ENCODE results near the gene NTF4.
A peak's percentile ranks its signal among the peaks of the same experiment; 100 is the strongest.

Gene NTF4, protein sequence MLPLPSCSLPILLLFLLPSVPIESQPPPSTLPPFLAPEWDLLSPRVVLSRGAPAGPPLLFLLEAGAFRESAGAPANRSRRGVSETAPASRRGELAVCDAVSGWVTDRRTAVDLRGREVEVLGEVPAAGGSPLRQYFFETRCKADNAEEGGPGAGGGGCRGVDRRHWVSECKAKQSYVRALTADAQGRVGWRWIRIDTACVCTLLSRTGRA

DNA sequence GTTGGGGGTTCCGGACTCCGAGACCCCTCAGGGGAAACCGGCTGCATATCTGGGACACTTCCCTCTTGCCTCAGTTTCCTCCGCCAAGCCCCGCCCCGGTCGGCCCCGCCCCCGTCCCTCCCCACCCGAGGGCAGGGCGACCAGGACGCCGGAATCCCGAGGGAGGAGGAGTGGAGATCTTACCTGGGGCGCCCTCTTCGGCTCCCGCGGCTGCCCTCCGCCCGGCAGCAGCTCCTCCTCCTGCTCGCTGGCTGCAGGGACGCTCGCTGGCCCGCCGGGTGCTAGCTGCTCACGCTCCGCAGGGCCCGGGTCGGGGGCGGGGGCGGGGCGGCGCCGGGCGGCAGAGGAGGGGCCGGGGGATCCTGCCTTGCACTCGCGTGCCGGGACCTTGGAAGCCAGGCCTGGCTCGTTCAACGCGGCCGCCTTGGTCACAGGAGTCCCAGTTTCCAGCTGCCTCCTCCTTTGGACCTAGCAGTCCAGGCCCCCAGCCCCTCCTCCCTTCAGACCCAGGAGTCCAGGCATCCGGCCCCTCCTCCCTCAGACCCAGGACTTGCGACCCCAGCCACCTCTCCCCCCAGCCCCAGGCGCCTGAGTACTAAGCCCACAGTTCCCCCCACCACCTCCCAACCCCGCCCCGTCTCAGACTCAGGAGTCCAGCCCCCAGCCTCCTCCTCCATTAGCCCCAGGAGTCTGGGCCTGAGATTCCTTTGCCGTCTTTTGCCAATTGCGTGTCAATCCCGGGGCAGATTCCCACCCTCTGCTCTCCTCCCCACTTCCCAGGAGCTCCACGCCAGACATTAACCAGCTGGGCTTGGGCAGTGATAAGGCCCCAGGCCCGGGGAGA, at the start of gene NTF4:
NTF4 (minus strand) TSS at position 51 of the 844 bp plus-strand sequence. CDS start 2,821 bp downstream, outside the sequence.
- H4K20me1 ChIP-seq (ENCODE audit: insufficient read depth) = no peaks in the 10 kb centered on the region
- peaks cover 94% of the 10 kb centered on the region for H3K27me3 ChIP-seq (ENCODE audit: insufficient read depth, low read depth)
- no peak within 1 kb of the TSS for H3K4me2 ChIP-seq
- H3K27ac ChIP-seq = no peak within 1 kb of the TSS
- H3K4me1 ChIP-seq (ENCODE audit: low read depth, poor library complexity, severe bottlenecking) = no peaks in the 10 kb centered on the region
- no peak within 1 kb of the TSS for H3K4me3 ChIP-seq (IDR thresholded peaks at IDR 0.05; ENCODE audit: insufficient read depth, low read depth, low read length)
- H2AFZ ChIP-seq (ENCODE audit: low read depth) = no peak within 1 kb of the TSS
- H3K79me2 ChIP-seq (ENCODE audit: insufficient read depth, low read depth) = no peaks in the 10 kb centered on the region
- TF ChIP-seq, protein P1, sequence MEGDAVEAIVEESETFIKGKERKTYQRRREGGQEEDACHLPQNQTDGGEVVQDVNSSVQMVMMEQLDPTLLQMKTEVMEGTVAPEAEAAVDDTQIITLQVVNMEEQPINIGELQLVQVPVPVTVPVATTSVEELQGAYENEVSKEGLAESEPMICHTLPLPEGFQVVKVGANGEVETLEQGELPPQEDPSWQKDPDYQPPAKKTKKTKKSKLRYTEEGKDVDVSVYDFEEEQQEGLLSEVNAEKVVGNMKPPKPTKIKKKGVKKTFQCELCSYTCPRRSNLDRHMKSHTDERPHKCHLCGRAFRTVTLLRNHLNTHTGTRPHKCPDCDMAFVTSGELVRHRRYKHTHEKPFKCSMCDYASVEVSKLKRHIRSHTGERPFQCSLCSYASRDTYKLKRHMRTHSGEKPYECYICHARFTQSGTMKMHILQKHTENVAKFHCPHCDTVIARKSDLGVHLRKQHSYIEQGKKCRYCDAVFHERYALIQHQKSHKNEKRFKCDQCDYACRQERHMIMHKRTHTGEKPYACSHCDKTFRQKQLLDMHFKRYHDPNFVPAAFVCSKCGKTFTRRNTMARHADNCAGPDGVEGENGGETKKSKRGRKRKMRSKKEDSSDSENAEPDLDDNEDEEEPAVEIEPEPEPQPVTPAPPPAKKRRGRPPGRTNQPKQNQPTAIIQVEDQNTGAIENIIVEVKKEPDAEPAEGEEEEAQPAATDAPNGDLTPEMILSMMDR (conservative IDR thresholded peaks at IDR 0.05; ENCODE audit: low read depth, low read length) = no peak
- H3K36me3 ChIP-seq (ENCODE audit: insufficient read depth) = no peaks in the 10 kb centered on the region
- no peak within 1 kb of the TSS for H3K9ac ChIP-seq

DNA sequence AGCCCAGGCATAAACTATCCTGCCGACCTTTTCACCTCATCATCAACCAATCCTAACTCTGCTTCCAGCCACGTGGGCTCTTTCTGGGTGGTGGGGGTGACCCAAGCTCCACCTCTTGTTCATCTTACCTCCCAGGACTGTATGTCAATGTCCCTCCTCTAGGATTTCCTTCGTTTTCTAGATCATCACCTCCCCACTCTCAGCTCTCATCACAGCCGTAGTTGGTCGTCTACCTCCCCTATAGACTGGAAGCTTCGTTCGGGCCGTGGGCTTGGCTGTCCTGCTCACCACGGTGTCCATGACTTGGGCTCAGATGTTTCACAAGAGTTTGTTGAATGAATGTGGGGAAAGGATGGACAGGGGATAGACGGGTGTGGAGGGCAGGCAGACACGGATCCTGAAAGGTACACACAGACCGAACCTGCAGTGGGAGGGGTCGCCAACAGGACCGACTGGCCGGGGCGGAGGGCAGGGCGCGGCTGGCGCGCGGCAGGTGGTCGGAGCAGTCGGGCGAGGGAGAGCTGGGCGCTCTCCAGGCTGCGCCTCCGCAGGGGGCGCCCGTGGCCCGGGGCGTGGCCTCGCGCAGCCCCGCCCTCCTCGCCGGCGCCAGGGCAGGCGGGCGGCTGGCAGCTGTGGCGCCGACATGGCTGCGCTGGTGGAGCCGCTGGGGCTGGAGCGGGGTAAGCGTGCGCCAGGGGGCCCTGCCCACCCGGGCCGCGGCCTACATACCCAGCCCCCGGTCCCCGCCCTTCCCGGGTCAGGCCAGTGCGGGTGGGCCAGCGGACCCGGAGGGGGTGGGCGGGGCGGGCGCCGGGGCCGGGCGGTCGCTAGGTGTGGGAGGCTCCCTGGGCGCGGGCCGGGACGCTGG, 49.4 kb upstream of the NTF4 start, which contains the start of gene LIN7B:
LIN7B (plus strand) TSS at position 609 of the 868 bp plus-strand sequence; CDS start at position 644, 35 bp downstream.
- Histone ChIP-seq H2AFZ (ENCODE audit: low read depth) (peak within 1 kb of the TSS; percentile 99), H3K4me3 (IDR thresholded peaks at IDR 0.05; ENCODE audit: insufficient read depth, low read depth, low read length) (no peak within 1 kb of the TSS), H3K36me3 (ENCODE audit: insufficient read depth) (no peaks in the 10 kb centered on the region), H3K9ac (no peak within 1 kb of the TSS), H3K4me1 (ENCODE audit: low read depth, poor library complexity, severe bottlenecking) (peaks cover 18% of the 10 kb centered on the region), H4K20me1 (ENCODE audit: insufficient read depth) (no peaks in the 10 kb centered on the region), H3K27ac (no peak within 1 kb of the TSS), H3K4me2 (peak within 1 kb of the TSS; percentile 99), H3K27me3 (ENCODE audit: insufficient read depth, low read depth) (no peaks in the 10 kb centered on the region), H3K79me2 (ENCODE audit: insufficient read depth, low read depth) (no peaks in the 10 kb centered on the region)
- TF ChIP-seq, protein P1 (conservative IDR thresholded peaks at IDR 0.05; ENCODE audit: low read depth, low read length) = peak; percentile 46; the same call in 1 of the 2 replicates

DNA sequence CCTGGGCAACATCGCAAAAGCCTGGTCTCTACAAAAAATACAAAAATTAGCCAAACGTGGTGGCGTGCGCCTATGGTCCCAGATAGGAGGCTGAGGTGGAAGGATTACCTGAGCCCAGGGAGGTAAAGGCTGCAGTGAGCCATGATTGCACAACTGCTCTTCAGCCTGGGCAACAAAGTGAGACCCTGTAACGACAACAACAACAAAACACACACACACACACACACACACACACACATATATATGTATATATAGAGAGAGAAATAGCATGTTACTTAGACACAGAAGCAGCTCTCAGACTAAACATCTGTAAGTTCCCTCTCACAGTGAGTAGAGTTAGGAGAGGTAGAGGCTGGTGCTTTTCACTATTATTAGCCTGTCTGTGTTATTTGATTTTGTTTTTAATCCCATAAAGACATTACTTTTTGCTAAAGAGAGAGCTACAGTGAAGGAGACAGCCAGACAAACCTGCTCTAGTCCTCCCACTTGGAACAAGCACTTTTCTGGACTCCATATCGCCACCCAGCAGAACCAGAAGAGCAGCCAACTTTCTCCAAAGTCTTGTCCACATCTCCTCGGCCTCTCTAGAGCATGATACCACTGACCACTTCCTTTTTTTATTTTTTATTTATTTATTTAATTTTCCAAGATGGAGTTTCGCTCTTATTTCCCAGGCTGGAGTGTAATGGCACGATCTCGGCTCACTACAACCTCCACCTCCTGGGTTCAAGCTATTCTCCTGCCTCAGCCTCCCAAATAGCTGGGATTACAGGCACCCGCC, 46.8 kb upstream of the NTF4 start:
- Histone ChIP-seq H3K4me2 (no peak overlapping the region), H3K79me2 (ENCODE audit: insufficient read depth, low read depth) (no peaks in the 10 kb centered on the region), H3K27me3 (ENCODE audit: insufficient read depth, low read depth) (no peaks in the 10 kb centered on the region), H2AFZ (ENCODE audit: low read depth) (no peak overlapping the region), H3K27ac (no peak overlapping the region), H3K36me3 (ENCODE audit: insufficient read depth) (no peaks in the 10 kb centered on the region), H3K9ac (no peak overlapping the region), H4K20me1 (ENCODE audit: insufficient read depth) (no peaks in the 10 kb centered on the region), H3K4me3 (IDR thresholded peaks at IDR 0.05; ENCODE audit: insufficient read depth, low read depth, low read length) (no peak overlapping the region), H3K4me1 (ENCODE audit: low read depth, poor library complexity, severe bottlenecking) (peaks cover 10% of the 10 kb centered on the region)
- TF ChIP-seq, protein P1 (conservative IDR thresholded peaks at IDR 0.05; ENCODE audit: low read depth, low read length) = no peak

DNA sequence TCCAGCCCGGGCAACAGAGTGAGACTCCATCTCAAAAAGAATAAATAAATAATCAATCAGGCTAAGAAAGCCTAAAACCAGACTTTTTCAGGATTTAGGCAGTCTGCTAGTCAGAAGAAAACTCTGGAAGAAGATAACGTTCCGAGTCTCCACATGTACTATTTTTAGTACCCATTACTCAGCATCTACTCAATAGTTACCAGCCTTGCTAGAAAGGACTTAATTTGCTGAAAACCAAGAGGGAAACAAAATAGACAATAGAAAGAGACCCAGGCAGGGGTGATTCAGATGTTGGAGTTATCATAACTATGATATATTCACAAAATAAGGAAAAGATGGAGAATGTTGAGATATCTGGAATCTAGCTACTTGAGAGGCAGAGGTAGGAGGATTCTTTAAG, 45.9 kb upstream of the NTF4 start:
- Histone ChIP-seq H3K27ac (no peak overlapping the region), H3K4me2 (no peak overlapping the region), H4K20me1 (ENCODE audit: insufficient read depth) (no peaks in the 10 kb centered on the region)

More for the DNA sequence above, 45.9 kb upstream of the NTF4 start:
- Histone ChIP-seq H3K27me3 (ENCODE audit: insufficient read depth, low read depth) (no peaks in the 10 kb centered on the region), H3K9ac (no peak overlapping the region), H3K4me3 (IDR thresholded peaks at IDR 0.05; ENCODE audit: insufficient read depth, low read depth, low read length) (no peak overlapping the region), H3K4me1 (ENCODE audit: low read depth, poor library complexity, severe bottlenecking) (peaks cover 10% of the 10 kb centered on the region), H2AFZ (ENCODE audit: low read depth) (no peak overlapping the region), H3K79me2 (ENCODE audit: insufficient read depth, low read depth) (no peaks in the 10 kb centered on the region), H3K36me3 (ENCODE audit: insufficient read depth) (no peaks in the 10 kb centered on the region; the same call in 1 of the 2 replicates)
- TF ChIP-seq, protein P1 (conservative IDR thresholded peaks at IDR 0.05; ENCODE audit: low read depth, low read length) = no peak
